Chondrocyte (in vitro differentiated cells): Measurements from ENCODE around the gene JAKMIP1. TPM values are rescaled to one million over a fixed set of nuclear protein-coding genes. Genes with fewer than 3 reads are reported as not detected.

Source experiments
- DNase-seq: peaks from one replicate; pipeline ENCODE4 v3.0.0; 2021; ENCODE audit warnings: mixed read lengths, low spot score
- H3K27ac Mint-ChIP-seq: one replicate; pipeline ENCODE4 v1.8.0; 2021; ENCODE audit warnings: mild to moderate bottlenecking, moderate library complexity, mixed read lengths; ENCODE audit not compliant: unreplicated experiment
- H3K27me3 Mint-ChIP-seq: 2 replicates; pipeline ENCODE4 v1.8.0; 2021; ENCODE audit warnings: low read depth, mixed read lengths
- H3K36me3 Mint-ChIP-seq: 2 replicates; pipeline ENCODE4 v1.8.0; 2021; ENCODE audit warnings: low read depth, mixed read lengths
- H3K4me1 Mint-ChIP-seq: 2 replicates; pipeline ENCODE4 v1.8.0; 2021; ENCODE audit warnings: low read depth, mild to moderate bottlenecking, mixed read lengths
- H3K4me3 Mint-ChIP-seq: one replicate; pipeline ENCODE4 v1.8.0; 2021; ENCODE audit warnings: mild to moderate bottlenecking, moderate library complexity, mixed read lengths; ENCODE audit not compliant: unreplicated experiment
- H3K9me3 Mint-ChIP-seq: 2 replicates; pipeline ENCODE4 v1.8.0; 2021; ENCODE audit warnings: low read depth, mixed read lengths
- CTCF ChIP-seq: fragments of 200-600 bp; sonication (generic); IDR thresholded peaks from 2 replicates; pipeline ENCODE4 v1.5.0; 2021; ENCODE audit warnings: antibody characterized with exemption, mild to moderate bottlenecking, moderate library complexity
- total RNA-seq: library from RNA; stranded (reverse); gene quantifications from 3 replicates; pipeline ENCODE4 v1.2.1, GENCODE V29; 2021

Gene JAKMIP1
- total RNA-seq, 1 donor from 2014 or later: 0.10 TPM

- no peaks in the 10 kb centered on the region for H3K4me1 Mint-ChIP-seq
- H3K27ac Mint-ChIP-seq: no peak overlapping the region
- no peaks in the 10 kb centered on the region for H3K36me3 Mint-ChIP-seq
- no peak for TF ChIP-seq CTCF
- no peak for DNase-seq
- H3K9me3 Mint-ChIP-seq: no peaks in the 10 kb centered on the region
- peaks cover 50% of the 10 kb centered on the region for H3K27me3 Mint-ChIP-seq
- H3K4me3 Mint-ChIP-seq: no peak overlapping the region
These were observed 85.7 kb downstream of the JAKMIP1 start for GRCh38 chr4:6114601-6115000.

- no peak for DNase-seq
- H3K9me3 Mint-ChIP-seq: no peaks in the 10 kb centered on the region
- H3K27ac Mint-ChIP-seq: no peak overlapping the region
- no peak for TF ChIP-seq CTCF
- no peaks in the 10 kb centered on the region for H3K36me3 Mint-ChIP-seq
- H3K4me1 Mint-ChIP-seq: no peaks in the 10 kb centered on the region
- peaks cover 50% of the 10 kb centered on the region for H3K27me3 Mint-ChIP-seq
- no peak overlapping the region for H3K4me3 Mint-ChIP-seq
These were observed 86.2 kb downstream of the JAKMIP1 start for GRCh38 chr4:6114181-6114580.

GRCh38 chr4:6113641-6114040 is 86.7 kb downstream of the JAKMIP1 start:
- Mint-ChIP-seq H3K9me3 (no peaks in the 10 kb centered on the region), H3K36me3 (no peaks in the 10 kb centered on the region), H3K4me3 (no peak overlapping the region), H3K27ac (no peak overlapping the region), H3K27me3 (peaks cover 51% of the 10 kb centered on the region), H3K4me1 (no peaks in the 10 kb centered on the region)
- no peak for TF ChIP-seq CTCF
- no peak for DNase-seq

GRCh38 chr4:6112606-6113290 is 87.6 kb downstream of the JAKMIP1 start:
- no peak overlapping the region for H3K27ac Mint-ChIP-seq
- no peak for TF ChIP-seq CTCF
- H3K27me3 Mint-ChIP-seq: peaks cover 50% of the 10 kb centered on the region
- no peaks in the 10 kb centered on the region for H3K9me3 Mint-ChIP-seq
- H3K36me3 Mint-ChIP-seq: no peaks in the 10 kb centered on the region
- no peak overlapping the region for H3K4me3 Mint-ChIP-seq
- no peak for DNase-seq
- no peaks in the 10 kb centered on the region for H3K4me1 Mint-ChIP-seq

- H3K9me3 Mint-ChIP-seq: no peaks in the 10 kb centered on the region
- peaks cover 52% of the 10 kb centered on the region for H3K27me3 Mint-ChIP-seq
- H3K27ac Mint-ChIP-seq: no peak overlapping the region
- no peaks in the 10 kb centered on the region for H3K36me3 Mint-ChIP-seq
- DNase-seq: no peak
- no peak overlapping the region for H3K4me3 Mint-ChIP-seq
- peaks cover 2% of the 10 kb centered on the region for H3K4me1 Mint-ChIP-seq
- TF ChIP-seq CTCF: no peak
These were observed 88.9 kb downstream of the JAKMIP1 start for GRCh38 chr4:6111354-6111960.
